Bladder microvascular endothelial cell (primary cell): ENCODE data around the gene LDB3. TPM values are rescaled to one million over a fixed set of nuclear protein-coding genes. Genes with fewer than 3 reads are reported as not detected.

Experiments used
- total RNA-seq: library from RNA; depleted of rRNA; stranded (reverse); fragments of >200 nt; gene quantifications from 2 replicates; pipeline ENCODE4 v1.2.3, GENCODE V29; 2014

Gene LDB3, protein sequence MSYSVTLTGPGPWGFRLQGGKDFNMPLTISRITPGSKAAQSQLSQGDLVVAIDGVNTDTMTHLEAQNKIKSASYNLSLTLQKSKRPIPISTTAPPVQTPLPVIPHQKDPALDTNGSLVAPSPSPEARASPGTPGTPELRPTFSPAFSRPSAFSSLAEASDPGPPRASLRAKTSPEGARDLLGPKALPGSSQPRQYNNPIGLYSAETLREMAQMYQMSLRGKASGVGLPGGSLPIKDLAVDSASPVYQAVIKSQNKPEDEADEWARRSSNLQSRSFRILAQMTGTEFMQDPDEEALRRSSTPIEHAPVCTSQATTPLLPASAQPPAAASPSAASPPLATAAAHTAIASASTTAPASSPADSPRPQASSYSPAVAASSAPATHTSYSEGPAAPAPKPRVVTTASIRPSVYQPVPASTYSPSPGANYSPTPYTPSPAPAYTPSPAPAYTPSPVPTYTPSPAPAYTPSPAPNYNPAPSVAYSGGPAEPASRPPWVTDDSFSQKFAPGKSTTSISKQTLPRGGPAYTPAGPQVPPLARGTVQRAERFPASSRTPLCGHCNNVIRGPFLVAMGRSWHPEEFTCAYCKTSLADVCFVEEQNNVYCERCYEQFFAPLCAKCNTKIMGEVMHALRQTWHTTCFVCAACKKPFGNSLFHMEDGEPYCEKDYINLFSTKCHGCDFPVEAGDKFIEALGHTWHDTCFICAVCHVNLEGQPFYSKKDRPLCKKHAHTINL
- total RNA-seq = not detected in 2 replicates

DNA sequence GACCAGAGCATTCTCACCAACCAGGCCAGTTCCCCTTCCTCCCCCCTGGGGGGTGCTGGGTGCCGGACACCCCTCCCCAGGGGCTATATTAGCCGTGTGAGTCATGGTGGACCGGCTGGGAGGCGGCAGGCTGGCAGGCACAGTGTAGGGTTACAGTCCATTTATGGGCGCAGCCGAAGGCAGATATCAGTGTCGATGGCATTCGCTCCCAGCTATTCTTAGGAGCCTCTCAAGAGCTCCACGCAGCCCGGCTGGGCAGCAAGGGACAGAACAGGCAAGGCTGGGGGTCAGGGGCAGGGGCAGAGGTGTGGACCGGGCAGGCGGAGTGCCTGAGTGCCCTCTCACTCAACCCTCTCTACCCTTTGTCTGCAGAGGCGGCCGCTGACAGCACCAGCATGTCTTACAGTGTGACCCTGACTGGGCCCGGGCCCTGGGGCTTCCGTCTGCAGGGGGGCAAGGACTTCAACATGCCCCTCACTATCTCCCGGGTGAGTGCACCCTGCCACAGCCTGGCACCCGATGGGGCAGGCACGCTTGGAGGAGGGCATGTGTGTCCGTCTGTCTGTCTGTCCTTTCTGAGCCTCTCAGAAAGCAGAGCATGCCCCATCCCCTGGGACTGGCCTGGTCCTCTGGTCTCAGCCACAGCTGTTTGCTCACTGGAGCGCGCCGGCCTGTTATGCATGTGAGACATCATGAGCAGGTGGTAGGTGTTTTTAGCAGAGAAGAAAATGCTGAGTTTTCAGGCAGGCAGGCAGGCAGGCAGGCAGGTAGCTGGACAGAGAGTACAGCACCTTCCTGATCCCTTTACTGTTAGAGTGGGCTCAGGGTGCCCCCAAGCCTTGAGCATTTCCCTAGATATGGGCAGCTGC, at the start of gene LDB3:
Gene LDB3 (plus strand): TSS at position 215 of the 869 bp plus-strand sequence. CDS start 181 bp downstream, at position 396.

DNA sequence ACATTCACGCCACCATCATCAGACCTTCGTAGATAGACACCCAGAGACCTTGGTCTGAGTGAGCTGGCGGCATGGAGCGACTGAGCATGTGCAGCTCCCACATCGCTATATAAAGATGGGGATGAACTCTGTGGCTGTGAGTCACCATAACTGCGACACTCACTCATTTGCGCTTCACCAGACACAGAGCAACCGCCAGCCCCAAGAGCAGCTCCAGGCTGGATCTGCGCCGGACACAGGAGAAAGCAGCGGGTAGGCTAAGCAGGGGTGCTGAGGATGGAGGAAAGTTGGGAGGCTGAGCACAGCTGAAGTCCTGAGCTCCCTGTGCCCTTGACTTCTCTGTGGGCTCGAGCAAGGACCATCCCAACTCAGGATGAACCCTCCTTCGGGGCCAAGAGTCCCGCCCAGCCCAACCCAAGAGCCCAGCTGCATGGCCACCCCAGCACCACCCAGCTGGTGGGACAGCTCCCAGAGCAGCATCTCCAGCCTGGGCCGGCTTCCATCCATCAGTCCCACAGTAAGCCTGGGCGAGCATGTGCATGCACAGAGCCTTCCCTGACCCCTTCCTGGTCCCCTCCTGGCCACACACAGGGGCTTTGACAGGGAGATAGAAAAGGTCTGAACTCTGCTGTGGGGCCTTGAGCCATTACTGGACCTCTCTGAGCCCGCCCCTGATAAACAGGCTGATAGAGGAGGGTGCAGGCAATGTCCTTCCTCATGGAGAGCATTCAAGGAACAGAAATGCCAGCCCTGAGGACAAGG, 13.7 kb upstream of the LDB3 start, which contains the start of gene OPN4:
Gene OPN4 (plus strand): TSS at position 137 of the 762 bp plus-strand sequence. CDS start 237 bp downstream, at position 374.

DNA sequence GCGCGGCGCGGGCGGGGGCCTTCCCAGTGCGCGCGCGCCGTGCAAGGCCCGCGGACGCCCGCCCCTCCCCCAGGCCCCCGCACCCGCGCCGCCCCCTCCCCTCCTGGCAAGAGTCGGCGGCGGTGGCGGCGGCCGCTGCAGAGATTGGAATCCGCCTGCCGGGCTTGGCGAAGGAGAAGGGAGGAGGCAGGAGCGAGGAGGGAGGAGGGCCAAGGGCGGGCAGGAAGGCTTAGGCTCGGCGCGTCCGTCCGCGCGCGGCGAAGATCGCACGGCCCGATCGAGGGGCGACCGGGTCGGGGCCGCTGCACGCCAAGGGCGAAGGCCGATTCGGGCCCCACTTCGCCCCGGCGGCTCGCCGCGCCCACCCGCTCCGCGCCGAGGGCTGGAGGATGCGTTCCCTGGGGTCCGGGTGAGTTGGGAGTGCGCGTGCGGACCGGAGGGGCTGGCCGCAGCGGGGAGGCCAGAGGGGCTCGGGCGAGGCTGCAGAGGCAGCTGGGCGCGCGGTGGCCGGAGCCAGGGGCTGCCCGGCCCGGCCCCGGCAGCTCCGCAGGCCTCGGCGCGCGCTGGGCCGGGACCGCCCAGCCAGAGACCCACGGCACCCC, 88.3 kb downstream of the LDB3 start, which contains the start of gene BMPR1A:
Gene BMPR1A (plus strand): TSS at position 109 of the 602 bp plus-strand sequence. CDS start 119,400 bp downstream, outside the sequence.

Other genes starting within 250 kb of the LDB3 start
- gene WAPL, start 146.7 kb upstream of the LDB3 start, total RNA-seq = 35.8 and 64.5 TPM in 2 replicates
- not detected in 2 replicates for gene OPN4, start 14.0 kb upstream of the LDB3 start, total RNA-seq
- gene BMPR1A, start 88.1 kb downstream of the LDB3 start, total RNA-seq = 0.16 and 0.19 TPM in 2 replicates